Mucosa of gallbladder (tissue), 1 donor: Measurements from ENCODE around the gene CMSS1. TPM values are rescaled to one million over a fixed set of nuclear protein-coding genes. Genes with fewer than 3 reads are reported as not detected.

ENCODE experiments used
- DNase-seq: peaks from one replicate; pipeline ENCODE4 v3.0.0-alpha.2; 2020; ENCODE audit warnings: low spot score
- total RNA-seq: library from RNA; stranded (reverse); gene quantifications from one replicate; pipeline ENCODE4 v1.2.1, GENCODE V29; 2021
- donor health status: DM: no; HTN: no; CAD: no.

Gene CMSS1
- total RNA-seq, 1 donor from 2014 or later: 18.2 TPM

DNA sequence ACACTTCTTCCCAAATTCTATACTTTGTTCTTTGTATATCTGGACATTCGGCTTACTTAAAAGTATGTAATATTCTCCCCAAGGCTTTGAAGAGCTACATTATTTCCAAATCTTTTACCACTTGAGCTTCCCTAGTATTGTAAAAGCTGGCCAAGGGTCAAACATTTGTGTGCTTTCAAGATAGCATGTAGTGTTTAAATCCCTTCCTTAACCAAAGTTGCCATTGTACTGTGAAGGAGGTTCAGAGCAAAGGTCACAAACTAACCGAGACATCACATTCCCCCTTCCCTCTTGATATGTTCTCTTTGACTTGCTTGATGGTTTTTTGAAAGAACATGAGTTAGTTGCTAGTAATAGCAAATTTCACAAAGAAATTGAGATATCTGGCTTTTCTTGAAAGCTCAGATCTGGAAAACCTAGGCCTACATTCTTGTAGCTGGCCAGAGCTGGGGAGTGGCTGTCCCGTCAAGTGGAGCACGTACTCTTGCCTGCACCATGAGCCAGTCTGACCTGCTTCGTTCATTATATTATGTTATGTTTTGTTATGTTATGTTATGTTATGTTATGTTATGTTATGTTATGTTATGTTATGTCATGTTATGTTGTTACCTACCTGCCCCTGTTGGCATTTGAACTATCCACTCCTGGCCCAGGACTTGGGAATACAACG lies 236.4 kb downstream of the CMSS1 start:
- no peak for DNase-seq

DNA sequence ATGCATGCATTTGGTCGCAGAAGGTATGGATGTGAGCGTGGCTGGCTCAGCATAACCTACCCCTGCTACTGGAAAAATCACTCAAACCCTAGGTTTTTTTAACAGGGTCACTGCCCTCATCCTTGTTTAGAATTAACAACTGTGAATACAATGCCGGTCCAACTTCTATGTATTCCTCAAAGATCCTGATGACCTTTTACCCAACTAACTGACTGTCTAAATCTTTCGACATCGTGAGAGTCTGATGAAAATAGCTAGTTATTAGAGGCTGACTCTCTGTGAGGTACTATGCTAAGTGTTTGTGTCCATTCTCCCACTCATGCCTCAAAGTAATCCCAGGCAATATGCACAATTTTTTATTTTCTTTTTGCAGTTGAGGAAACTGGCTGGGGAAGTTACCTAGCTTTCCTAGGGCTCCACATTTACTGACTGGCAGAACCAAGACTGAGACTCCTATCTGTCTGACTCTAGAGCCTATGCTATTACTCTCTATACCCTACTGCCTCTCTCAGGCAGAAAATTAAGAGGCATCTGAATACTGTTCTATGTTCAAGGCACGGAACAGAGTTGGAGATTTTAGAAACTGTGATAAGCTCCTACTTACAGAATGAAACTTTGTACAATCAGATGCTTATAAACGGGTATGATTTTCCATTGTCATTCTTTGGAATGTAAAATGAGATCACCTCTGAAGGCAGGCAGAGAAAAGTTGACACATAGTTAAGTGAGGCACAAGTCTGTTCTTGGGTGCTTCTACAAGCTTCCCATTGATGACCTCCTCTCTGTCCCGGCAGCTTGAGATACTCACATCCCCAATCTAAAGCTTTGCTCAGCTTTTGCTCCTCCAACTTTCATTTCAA lies 240.3 kb downstream of the CMSS1 start:
- DNase-seq: no peak

DNA sequence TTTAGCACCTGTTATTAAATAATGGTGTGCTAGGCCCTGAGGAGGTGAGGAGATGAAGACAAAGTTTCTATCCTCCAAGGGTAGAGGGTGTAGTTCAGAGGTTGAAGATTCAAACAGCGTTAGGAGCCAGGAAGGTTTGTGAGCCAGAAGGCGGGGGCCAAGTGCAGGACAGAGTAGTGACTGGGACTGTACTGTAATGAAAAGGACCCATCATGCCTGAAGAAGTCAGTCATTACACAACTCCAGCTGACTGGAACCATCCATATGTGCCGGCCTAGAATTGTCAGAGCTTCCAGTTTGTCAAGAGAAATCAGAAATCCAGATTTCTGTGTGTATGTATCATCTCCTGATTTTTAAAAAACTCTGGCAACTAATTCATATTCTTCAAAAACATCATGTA lies 241.8 kb downstream of the CMSS1 start:
- DNase-seq: no peak

DNA sequence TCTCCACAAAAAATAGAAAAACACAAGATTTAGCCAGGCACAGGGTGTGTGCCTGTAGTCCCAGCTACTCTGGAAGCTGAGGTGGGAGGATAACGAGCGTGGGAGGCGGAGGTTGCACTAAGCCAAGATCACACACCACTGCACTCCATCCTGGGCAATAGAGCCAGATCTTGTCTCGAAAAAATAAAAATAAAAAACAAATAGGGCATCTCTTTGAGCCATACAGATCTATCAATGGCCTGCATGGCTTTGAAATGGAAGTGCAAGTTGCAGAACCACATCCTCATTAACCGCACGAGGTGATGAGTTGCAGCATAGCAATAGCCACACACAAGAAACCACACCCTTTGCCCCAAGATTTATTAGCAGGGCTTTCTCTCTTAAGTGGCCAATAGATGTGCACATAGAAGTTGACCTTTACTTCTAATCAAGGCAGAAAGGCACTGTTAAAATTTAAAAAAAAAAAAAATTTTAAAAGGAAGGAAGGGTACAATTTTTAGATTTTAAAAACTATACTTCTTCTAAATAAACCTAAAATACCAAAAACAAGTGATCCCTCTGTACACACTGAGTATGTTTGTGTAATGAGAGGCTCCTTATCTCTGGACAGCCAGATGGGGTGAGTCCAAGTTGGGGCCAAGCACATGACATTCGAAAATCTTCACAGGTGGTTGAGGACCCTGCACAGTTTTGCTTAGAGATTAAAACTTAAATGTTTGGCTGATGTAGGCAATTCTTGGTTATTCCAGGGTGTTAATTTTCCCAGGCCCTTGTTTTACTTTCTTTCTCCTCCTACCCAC lies 243.2 kb downstream of the CMSS1 start:
- no peak for DNase-seq

DNA sequence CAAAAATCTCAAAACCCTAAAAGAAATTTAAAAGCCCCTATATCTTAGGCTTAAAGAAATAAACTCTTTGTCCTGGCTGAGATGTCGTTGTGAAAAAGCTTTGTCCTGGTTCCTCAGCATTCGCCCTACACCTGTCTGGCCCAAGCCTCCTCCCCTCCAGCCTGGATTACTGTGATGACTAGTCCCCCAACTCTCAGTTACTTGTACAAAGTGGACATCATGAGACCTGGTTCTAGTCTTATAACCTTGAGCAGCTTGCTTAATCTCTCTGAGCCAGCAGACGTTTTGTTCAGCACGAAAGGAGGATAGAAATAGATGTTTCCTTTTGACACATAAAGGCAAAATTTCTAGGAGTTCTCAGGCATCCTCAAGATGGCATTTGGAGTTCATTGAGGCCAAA lies 245.0 kb downstream of the CMSS1 start:
- DNase-seq: no peak

DNA sequence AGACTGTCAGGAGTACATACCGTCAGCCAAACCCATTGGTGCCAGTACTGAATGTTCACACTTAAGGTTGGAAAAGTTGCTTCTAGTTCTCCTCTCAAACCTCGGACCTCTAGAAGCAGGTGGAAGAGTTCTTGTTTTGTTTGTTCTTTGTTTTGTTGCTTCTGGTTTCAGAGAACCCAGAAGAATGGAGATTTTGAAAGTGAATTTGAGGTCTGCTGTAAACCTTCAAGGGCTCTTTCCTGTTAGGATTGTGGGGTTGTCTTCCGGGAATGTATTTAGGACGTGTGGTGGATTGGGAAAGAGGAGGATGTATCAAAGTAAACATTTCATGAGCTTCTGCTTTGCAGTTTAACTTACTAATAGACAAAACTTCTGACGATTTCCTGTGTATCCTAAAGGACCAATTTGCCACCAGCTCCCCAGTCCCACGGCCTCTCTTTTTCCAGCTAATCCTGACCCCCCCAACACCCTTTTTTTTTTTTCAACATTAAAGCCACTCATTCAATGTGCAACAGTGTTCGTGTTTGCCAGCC lies 246.3 kb downstream of the CMSS1 start:
- DNase-seq: no peak

DNA sequence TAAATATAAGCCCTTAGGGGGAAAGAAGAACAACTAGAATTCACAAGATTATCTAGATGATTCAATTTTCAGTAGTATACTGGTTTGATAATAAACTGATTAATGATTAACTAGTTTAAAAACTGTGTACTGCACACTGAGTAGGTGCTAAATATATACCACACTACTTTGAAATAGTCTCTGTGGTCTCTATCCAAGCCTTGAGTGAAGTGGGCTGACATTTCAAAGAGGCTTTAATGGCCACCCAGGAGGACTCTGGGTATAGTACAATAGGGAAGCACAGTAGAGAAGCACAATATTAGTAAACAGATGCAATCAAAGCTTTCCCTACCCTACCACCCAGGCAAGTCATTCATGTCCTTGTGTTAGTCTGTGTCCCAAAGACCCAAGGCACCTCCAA lies 249.9 kb downstream of the CMSS1 start:
- no peak for DNase-seq

DNA sequence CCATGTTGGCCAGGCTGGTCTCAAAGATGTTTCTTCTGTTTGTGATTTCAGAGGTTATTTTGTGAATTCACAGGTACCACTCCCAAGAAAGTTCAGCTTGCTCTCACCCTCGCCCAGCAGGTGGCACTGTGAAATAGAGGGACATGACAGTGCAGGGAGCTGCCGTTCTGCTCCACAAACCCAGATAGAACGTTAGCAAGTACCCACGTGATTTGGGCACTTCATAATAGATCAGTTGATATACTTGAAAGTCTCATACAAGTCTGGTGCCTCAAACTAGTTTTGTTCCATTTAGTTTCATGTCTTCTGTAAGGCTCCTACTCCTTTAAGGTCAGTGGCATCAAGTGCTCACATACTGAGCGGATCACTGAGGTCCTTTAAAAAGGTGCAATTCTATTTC lies 251.2 kb downstream of the CMSS1 start:
- peak; percentile 81 for DNase-seq

DNA sequence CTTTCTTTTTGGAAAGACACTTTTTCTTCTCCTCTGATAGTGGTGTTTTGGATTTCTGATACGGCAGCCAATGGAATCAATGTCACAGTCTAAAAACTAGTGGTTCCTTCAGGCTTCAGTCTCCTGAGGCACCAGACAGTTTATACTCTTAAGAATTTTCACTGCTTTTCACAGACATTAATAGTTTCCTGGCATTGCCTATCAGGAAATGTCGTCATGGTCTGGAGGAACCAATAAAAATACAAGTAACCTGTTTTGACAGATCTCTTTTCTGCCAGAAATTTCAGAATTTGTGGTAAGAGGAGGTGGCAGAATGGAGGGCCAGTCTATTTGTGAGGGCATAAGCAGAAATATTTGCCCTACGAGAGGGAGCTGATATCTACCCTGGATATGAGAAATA lies 251.8 kb downstream of the CMSS1 start:
- DNase-seq: no peak

DNA sequence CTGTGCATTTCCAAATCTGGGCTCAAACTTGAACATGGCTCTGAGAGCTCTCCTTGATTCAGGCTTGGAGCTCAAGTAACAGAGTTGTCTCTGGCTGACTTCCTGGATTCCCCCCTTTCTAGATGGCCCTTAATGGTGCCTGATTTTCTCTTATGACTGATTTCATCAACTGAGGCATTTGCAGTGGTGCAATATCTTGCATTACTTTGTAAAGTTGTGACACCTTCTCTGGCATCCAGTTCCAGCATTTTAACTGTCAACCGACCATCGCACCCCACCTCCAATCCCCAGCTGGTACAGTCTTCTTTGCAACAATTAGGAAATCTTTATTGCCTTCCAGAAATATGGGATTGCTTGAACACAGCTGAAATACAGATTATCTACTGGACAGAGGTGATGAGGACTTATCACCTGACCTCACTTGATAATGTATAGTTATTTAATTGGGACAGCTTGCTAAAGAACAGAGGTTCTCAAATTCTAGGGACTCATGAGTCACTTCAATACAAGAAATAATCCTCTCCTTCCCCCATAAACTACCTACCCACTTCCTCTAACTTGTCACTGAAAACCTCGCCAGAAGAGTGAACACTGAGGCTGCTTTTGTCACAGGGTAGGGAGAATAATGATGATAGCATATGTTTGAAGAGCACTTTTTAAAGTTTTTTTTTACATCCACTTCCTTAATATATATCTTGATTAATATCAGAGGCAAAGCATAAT lies 254.8 kb downstream of the CMSS1 start:
- no peak for DNase-seq

DNA sequence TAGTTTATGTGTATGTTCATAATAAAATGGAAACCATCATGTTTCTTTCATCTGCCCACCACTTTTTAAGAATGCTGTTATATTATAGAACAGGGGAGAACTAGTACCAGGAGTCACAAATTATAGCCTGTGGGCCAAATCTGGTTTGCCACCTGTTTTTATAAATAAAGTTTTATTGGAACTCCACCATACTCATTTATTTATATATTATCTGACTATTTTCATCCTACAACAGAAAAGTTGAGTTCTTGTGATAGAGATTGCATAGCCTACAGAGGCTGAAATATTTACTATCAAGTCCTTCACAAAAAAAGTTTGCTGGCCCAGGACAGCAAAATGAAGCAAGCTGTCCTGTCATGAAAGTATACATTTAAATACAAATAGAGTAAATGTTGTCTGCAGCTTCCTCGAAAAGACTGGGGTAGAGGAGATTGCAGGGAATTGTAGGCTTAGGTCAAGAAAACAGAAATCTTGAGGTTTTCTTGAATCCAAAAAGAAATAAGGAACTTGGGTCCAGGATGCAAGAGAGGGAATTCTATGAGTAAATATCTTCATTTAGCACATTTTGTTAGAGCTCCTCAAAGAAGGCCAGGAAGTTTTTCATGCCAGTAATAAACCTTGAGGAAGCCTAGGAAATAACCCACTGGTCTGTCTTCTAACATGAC lies 255.5 kb downstream of the CMSS1 start:
- no peak for DNase-seq

DNA sequence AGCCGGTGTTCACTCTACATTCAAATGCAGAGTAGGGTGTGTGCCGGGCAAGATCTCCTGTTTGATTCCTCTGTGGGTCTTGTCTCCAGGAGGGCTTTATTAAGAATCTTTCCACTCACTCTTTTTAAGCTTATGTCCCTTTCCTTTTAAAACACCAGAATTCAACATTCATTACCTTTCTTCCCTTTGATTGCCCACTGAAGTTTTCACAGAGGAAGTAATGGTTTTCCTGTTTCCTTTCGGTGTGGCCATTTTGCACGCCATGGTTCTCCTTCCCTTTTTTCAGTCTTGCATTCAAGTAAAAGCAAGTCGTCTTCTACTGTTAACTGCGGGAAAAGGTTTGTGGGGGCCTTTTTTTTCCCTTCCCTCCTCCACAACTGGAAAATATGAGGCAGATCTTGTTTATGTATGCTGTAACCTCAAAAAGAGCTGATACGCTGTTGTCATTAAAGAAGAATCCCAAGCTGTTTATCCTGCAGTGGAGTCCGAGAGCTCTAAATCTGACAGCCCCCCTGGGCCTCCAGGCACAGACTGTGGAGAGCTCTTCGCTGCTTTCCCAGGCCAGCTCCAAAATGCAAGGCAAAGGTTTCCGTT lies 256.1 kb downstream of the CMSS1 start:
- no peak for DNase-seq

DNA sequence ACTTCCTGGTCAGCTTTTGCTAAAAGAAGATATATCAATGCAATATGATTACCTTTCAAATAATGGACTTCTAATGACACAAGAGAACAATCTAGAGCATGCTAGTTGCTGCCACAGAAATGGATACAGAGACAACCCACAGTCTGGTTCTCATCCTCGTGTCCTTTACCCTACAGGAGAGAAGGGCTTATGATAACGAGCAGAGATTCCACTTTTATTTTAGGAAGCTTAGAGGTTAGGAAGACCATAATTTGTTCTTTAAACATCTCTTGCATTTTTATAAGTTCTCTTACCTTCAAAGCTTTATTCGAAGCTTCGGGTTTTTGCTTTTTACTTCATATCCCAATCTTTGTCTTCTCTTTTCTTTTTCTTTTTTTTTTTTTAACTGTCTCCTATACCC lies 257.5 kb downstream of the CMSS1 start:
- DNase-seq: no peak

DNA sequence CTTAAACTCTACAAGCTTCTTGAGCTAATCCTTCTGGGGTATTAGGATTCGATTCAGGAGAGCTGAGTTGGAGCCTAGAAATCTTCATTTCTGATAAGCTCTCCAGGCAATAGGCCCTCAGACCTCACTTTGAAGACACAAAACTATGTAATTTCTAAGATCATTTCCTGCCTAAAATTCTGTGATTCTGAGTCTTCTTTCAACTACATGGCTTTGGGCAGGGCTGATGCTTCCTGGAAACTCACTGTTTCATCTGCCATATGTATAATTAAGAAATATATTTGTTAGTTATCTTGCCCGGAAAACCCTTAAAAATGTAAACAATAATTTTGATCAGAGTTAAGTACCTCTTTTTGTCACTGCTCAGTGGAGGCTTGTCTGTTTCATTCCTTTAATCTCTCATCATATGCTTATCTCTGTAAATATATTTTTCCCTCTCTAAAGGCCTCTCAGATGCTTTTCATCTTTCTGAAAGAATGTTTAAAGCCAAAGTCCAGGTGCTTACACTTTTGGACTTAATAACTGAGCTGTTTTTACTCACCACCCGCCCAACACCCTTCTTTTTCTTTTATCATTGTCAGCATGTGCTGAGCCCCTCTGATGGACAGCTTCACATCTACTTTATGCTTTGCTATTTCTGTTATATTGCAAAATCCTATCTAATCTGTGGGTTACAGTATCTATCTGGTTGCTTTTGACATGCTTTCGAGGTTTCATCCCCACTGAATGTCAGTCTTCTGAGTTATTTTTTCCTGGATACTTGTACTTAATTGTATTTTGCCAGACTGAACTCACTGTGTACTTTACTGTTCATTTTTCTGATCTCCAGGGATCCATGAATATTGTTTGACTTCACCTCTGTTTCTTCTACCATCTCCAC lies 258.4 kb downstream of the CMSS1 start:
- DNase-seq: no peak

DNA sequence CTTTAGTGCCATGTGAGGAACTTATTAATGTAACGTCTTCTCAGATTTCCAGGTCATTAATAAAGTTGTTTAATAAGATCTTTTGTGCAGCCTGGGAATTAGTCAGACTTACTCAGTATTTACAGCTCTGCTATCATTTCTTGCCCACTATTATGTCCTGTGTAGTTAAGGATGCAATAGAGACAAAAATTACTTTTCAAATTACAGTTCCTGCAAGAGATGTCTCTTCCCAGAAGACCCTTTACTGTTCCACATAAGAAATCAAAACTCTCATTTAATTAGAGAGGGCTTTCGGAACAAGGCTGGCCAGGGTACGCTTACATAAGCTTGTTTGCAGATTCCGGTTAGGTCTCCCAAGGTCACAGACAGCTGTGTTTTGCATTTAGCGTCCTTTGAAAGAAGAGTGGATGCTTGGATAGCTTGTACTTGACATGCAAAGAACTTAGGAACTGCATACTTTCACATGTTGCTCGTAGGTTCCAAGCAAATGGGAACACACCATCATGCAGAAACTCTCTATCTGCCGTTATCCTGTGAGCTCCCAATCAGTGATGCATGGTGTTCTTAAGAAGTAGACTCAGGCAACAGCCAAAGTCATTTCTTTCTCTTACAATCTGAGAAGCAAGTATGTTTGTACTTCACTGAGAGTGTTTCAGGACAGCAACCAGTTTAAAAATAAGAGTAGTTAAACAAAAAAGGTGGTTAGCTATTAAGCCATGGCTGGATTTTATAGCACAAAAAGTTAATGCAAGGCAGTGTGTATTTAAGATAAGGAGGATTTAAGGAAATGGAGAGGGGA lies 259.3 kb downstream of the CMSS1 start:
- no peak for DNase-seq

DNA sequence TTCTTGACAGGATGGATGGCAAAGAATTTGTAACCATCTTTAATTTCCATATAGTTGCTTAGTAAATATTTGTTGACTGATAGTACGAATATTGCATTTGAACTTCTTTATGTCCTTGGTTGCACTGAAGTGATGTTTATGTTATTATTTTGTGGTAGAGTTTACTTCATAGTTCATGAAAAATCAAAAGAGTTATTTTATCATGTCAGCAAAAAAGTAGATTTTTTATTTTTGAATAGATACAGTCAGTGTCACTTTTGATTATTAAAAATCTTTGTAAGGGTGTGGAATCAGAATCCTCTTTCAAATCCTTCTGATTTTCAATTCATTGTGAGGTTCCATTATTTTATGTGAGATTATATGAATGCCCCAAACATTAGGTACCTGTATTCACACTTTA lies 261.7 kb downstream of the CMSS1 start:
- DNase-seq: no peak

DNA sequence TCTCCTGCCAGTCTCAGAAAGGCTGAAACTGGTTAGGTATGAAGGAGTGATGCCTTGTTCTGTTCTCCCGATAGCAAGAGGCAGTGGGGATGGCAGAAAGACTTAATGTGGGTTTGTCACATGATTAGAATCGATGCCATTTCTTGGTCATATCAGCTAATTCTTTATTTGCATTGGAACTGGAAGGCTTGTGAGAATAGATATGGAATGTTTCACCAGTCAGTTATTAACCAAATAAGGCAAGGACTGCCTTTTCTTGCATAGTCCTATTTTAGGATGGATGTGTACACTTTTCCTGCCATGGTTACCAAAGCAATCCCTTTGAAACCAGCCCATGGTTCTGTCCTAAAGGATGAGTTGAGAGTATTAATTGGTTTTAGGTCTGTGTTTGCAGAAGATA lies 262.9 kb downstream of the CMSS1 start:
- DNase-seq: peak; percentile 52

DNA sequence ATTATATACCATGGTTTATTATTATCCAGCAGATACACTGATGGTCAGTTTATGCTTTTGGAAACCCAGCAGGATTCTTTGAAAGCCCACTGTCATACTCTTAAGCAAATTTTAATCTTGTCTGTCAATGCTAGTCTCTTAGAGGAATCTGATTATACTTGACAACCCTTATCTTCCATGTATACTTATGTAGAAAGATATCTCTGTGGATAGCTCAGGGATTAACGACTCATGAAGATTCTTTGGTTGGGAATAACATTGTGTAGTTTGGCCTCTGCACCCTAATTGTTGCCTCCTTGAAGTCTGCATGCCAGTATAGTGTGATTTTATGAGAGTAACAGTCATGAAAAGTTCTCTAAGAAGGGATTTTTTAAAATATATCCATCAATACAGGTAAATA lies 263.6 kb downstream of the CMSS1 start:
- no peak for DNase-seq
